PC-9 (cell line): ENCODE results near the gene ABTB1. TPM values are rescaled to one million over a fixed set of nuclear protein-coding genes. Genes with fewer than 3 reads are reported as not detected.

Source experiments
- BruUV-seq: library from RNA; stranded (reverse); fragments of 400-500 nt; replicated peaks from 2 replicates; lab custom pipeline; 2021; lab: Mats Ljungman, UMichigan
- CTCF ChIA-PET: fragments of 300-600 bp; sonication (Branson Sonifier 250); formaldehyde crosslinking; loops from one replicate; lab custom pipeline; 2022; ENCODE audit warnings: antibody characterized with exemption; lab: Charles Lee
- POLR2A ChIA-PET: fragments of 300-600 bp; sonication (Branson Sonifier 250); formaldehyde crosslinking; loops from one replicate; lab custom pipeline; 2022; ENCODE audit warnings: antibody characterized with exemption; ENCODE audit not compliant: unreplicated experiment; lab: Charles Lee
- DNase-seq, 2 experiments: peaks; one replicate each; pipeline versions ENCODE4 v3.0.0 to v3.0.0-alpha.2; 2015 to 2022; ENCODE audit warnings: mixed read lengths in 1 of 2
- H2AFZ ChIP-seq: fragments of 200-600 bp; sonication (generic); 2 replicates; pipeline ENCODE4 v1.8.1; 2017; ENCODE audit warnings: antibody characterized with exemption
- H3F3A ChIP-seq: fragments of 200-600 bp; sonication (generic); 2 replicates; pipeline ENCODE4 v1.8.1; 2017; ENCODE audit warnings: antibody characterized with exemption, mild to moderate bottlenecking, low read depth; ENCODE audit not compliant: insufficient read depth
- H3K27ac ChIP-seq: fragments of 200-600 bp; sonication (generic); 2 replicates; pipeline ENCODE4 v1.6.1; 2016; ENCODE audit warnings: mixed run types
- H3K27me3 ChIP-seq: fragments of 200-600 bp; sonication (generic); 2 replicates; pipeline ENCODE4 v1.6.1; 2016; ENCODE audit warnings: low read depth, mixed run types; ENCODE audit not compliant: insufficient read depth
- H3K36me3 ChIP-seq: fragments of 200-600 bp; sonication (generic); 2 replicates; pipeline ENCODE4 v1.6.1; 2016; ENCODE audit warnings: low read depth, mixed run types
- H3K4me1 ChIP-seq: fragments of 200-600 bp; sonication (generic); replicated peaks from 2 replicates; pipeline ENCODE4 v1.6.1; 2016; ENCODE audit warnings: mixed run types; ENCODE audit not compliant: insufficient read depth
- H3K4me2 ChIP-seq: fragments of 200-600 bp; sonication (generic); 2 replicates; pipeline ENCODE4 v1.6.1; 2017; ENCODE audit warnings: mixed run types
- H3K4me3 ChIP-seq: fragments of 200-600 bp; sonication (generic); 2 replicates; pipeline ENCODE4 v1.6.1; 2016; ENCODE audit warnings: mixed run types
- H3K79me2 ChIP-seq: fragments of 200-600 bp; sonication (generic); 2 replicates; pipeline ENCODE4 v1.6.1; 2017; ENCODE audit warnings: low read depth, mixed run types
- H3K9me2 ChIP-seq: fragments of 200-600 bp; sonication (generic); 2 replicates; pipeline ENCODE4 v1.8.1; 2017; ENCODE audit warnings: mild to moderate bottlenecking; ENCODE audit not compliant: insufficient read depth
- H3K9me3 ChIP-seq: fragments of 200-600 bp; sonication (generic); 2 replicates; pipeline ENCODE4 v1.8.1; 2016; ENCODE audit warnings: low read depth; ENCODE audit not compliant: insufficient read depth
- H4K20me1 ChIP-seq: fragments of 200-600 bp; sonication (generic); 2 replicates; pipeline ENCODE4 v1.8.1; 2017; ENCODE audit not compliant: insufficient read depth
- CTCF ChIP-seq: fragments of 200-600 bp; sonication (generic); conservative IDR thresholded peaks from 2 replicates; pipeline ENCODE4 v1.6.1; 2017; ENCODE audit warnings: mixed run types, antibody characterized with exemption, mild to moderate bottlenecking, moderate library complexity
- EZH2 ChIP-seq: fragments of 200-600 bp; sonication (generic); IDR thresholded peaks from 2 replicates; pipeline ENCODE4 v1.8.0; 2017; ENCODE audit warnings: antibody characterized with exemption, low read depth
- intact Hi-C: fragments of 100-400 bp; cut with micrococcal nuclease; formaldehyde crosslinking; loops from one replicate; pipeline ENCODE4 v1.10.0; 2022; ENCODE audit not compliant: unreplicated experiment
- total RNA-seq: library from RNA; stranded (reverse); gene quantifications from 2 replicates; pipeline ENCODE4 v1.2.3, GENCODE V29; 2021

The ABTB1 gene
- total RNA-seq, 1 experiment from 2014 or later = 39.1 TPM

GRCh38 chr3:127630811-127631714, 41.7 kb upstream of the ABTB1 start:
- Histone ChIP-seq H3K36me3 (no peaks in the 10 kb centered on the region), H3K27me3 (0 out of 2 replicates have a peak, but pooled peaks cover 5% of the 10 kb centered on the region), H3K4me3 (no peak overlapping the region), H3K79me2 (peaks cover 7% of the 10 kb centered on the region; the same call in 1 of the 2 replicates), H3K9me2 (no peaks in the 10 kb centered on the region), H3K27ac (no peak overlapping the region), H3K4me1 (peaks cover 8% of the 10 kb centered on the region), H3F3A (peaks cover 14% of the 10 kb centered on the region), H4K20me1 (no peaks in the 10 kb centered on the region), H3K4me2 (no peak overlapping the region), H3K9me3 (no peaks in the 10 kb centered on the region), H2AFZ (no peak overlapping the region)
- POLR2A ChIA-PET = no interaction called here
- no peak for TF ChIP-seq EZH2
- no peak for TF ChIP-seq CTCF
- intact Hi-C loops = no loop called here
- CTCF ChIA-PET = no interaction called here
- DNase-seq = no peak
- BruUV-seq = no TSS peak

GRCh38 chr3:127632035-127632820, 40.5 kb upstream of the ABTB1 start:
- H2AFZ ChIP-seq = no peak overlapping the region
- H3K4me2 ChIP-seq = no peak overlapping the region
- ChIA-PET POLR2A (no interaction called here), CTCF (interaction anchor here (0.6 kb wide), 1 partner anchor 193 kb away, joined by 5 read pairs; no protein-coding TSS in a partner anchor)
- H3K79me2 ChIP-seq = peaks cover 7% of the 10 kb centered on the region; the same call in 1 of the 2 replicates
- intact Hi-C loops = no loop called here
- H3K4me1 ChIP-seq = peaks cover 8% of the 10 kb centered on the region
- no peaks in the 10 kb centered on the region for H4K20me1 ChIP-seq
- no peak overlapping the region for H3K4me3 ChIP-seq
- peaks cover 14% of the 10 kb centered on the region for H3F3A ChIP-seq
- no peaks in the 10 kb centered on the region for H3K9me3 ChIP-seq
- no peaks in the 10 kb centered on the region for H3K36me3 ChIP-seq
- no peak overlapping the region for H3K27ac ChIP-seq
- DNase-seq = no peak
- TF ChIP-seq EZH2 = no peak
- no peak for TF ChIP-seq CTCF
- BruUV-seq = no TSS peak
- H3K9me2 ChIP-seq = no peaks in the 10 kb centered on the region
- H3K27me3 ChIP-seq = 0 out of 2 replicates have a peak, but pooled peaks cover 5% of the 10 kb centered on the region

GRCh38 chr3:127634653-127635052, 38.1 kb upstream of the ABTB1 start:
- peaks cover 15% of the 10 kb centered on the region; the same call in 1 of the 2 replicates for H3F3A ChIP-seq
- no peaks in the 10 kb centered on the region for H3K36me3 ChIP-seq
- H3K9me3 ChIP-seq = no peaks in the 10 kb centered on the region
- no TSS peak for BruUV-seq
- ChIA-PET POLR2A (no interaction called here), CTCF (interaction anchor here (0.6 kb wide), 2 partner anchors 8 to 52 kb away, joined by 3 to 5 read pairs; no protein-coding TSS in a partner anchor)
- intact Hi-C loops = no loop called here
- H4K20me1 ChIP-seq = no peaks in the 10 kb centered on the region
- H3K4me1 ChIP-seq = peaks cover 23% of the 10 kb centered on the region
- no peak overlapping the region for H3K27ac ChIP-seq
- no peak overlapping the region for H3K4me3 ChIP-seq
- H2AFZ ChIP-seq = no peak overlapping the region
- DNase-seq = no peak
- TF ChIP-seq EZH2 = no peak
- TF ChIP-seq CTCF = no peak
- H3K79me2 ChIP-seq = peaks cover 7% of the 10 kb centered on the region; the same call in 1 of the 2 replicates
- H3K4me2 ChIP-seq = no peak overlapping the region
- no peaks in the 10 kb centered on the region for H3K27me3 ChIP-seq
- no peaks in the 10 kb centered on the region for H3K9me2 ChIP-seq
